SKM-1 (cell line): ENCODE data around the gene ALDH3B1.

Experiments
- DNase-seq: peaks from one replicate; lab custom pipeline; 2025; ENCODE audit not compliant: unreplicated experiment; lab: John Stamatoyannopoulos, UW

The ALDH3B1 gene

GRCh38 chr11:67996622-67997474 lies 13.3 kb upstream of the ALDH3B1 start:
- no peak for DNase-seq

- no peak for DNase-seq
Measured at GRCh38 chr11:67997475-67997921, 12.6 kb upstream of the ALDH3B1 start.

GRCh38 chr11:67998150-67999045 lies 11.7 kb upstream of the ALDH3B1 start:
- no peak for DNase-seq

GRCh38 chr11:67999201-67999629 lies 10.9 kb upstream of the ALDH3B1 start:
- no peak for DNase-seq

- DNase-seq = no peak
Measured at GRCh38 chr11:67999704-68000103, 10.4 kb upstream of the ALDH3B1 start.

- peak; percentile 66 for DNase-seq
Measured at GRCh38 chr11:68002575-68002937, 7.6 kb upstream of the ALDH3B1 start.

GRCh38 chr11:68002938-68003845 lies 6.9 kb upstream of the ALDH3B1 start:
- peak; percentile 13 for DNase-seq

GRCh38 chr11:68003846-68004550 lies 6.1 kb upstream of the ALDH3B1 start, which contains the start of gene UNC93B1:
UNC93B1 (minus strand) TSS chr11:68004097; CDS start chr11:68004043, 54 bp downstream.
- DNase-seq = peak; percentile 45

GRCh38 chr11:68004551-68005335 lies 5.4 kb upstream of the ALDH3B1 start:
- DNase-seq = no peak

- DNase-seq = no peak
Measured at GRCh38 chr11:68006606-68007166, 3.4 kb upstream of the ALDH3B1 start.

- no peak for DNase-seq
Measured at GRCh38 chr11:68007498-68008380, 2.4 kb upstream of the ALDH3B1 start.

- peak; percentile 38 for DNase-seq
Measured at GRCh38 chr11:68008381-68009337, 1.5 kb upstream of the ALDH3B1 start.

GRCh38 chr11:68009391-68010089 lies 587 bp upstream of the ALDH3B1 start:
- peak; percentile 36 for DNase-seq

GRCh38 chr11:68011051-68011943 lies 1.2 kb downstream of the ALDH3B1 start:
- DNase-seq = no peak
